ENCODE results near the gene DNAAF8.

The DNAAF8 gene

GRCh38 chr16:4700380-4700996, 33.8 kb upstream of the DNAAF8 start:
- TF ChIP-seq CTCF (conservative IDR thresholded peaks at IDR 0.05; ENCODE audit: low read depth, low read length): no peak
- Histone ChIP-seq H3K9ac (no peak overlapping the region), H3K4me2 (no peak overlapping the region), H3K27me3 (ENCODE audit: insufficient read depth, low read depth) (no peaks in the 10 kb centered on the region), H3K36me3 (ENCODE audit: insufficient read depth) (peaks cover 4% of the 10 kb centered on the region; the same call in 1 of the 2 replicates), H2AFZ (ENCODE audit: low read depth) (no peak overlapping the region), H3K79me2 (ENCODE audit: insufficient read depth, low read depth) (no peaks in the 10 kb centered on the region), H3K4me1 (ENCODE audit: low read depth, poor library complexity, severe bottlenecking) (no peaks in the 10 kb centered on the region), H3K27ac (no peak overlapping the region), H4K20me1 (ENCODE audit: insufficient read depth) (no peaks in the 10 kb centered on the region), H3K4me3 (IDR thresholded peaks at IDR 0.05; ENCODE audit: insufficient read depth, low read depth, low read length) (no peak overlapping the region)

GRCh38 chr16:4700997-4701743, 33.2 kb upstream of the DNAAF8 start:
- Histone ChIP-seq H3K4me2 (no peak overlapping the region), H3K79me2 (ENCODE audit: insufficient read depth, low read depth) (no peaks in the 10 kb centered on the region), H3K27ac (no peak overlapping the region), H3K9ac (no peak overlapping the region), H3K4me3 (IDR thresholded peaks at IDR 0.05; ENCODE audit: insufficient read depth, low read depth, low read length) (no peak overlapping the region), H2AFZ (ENCODE audit: low read depth) (no peak overlapping the region), H4K20me1 (ENCODE audit: insufficient read depth) (no peaks in the 10 kb centered on the region), H3K36me3 (ENCODE audit: insufficient read depth) (peaks cover 2% of the 10 kb centered on the region; the same call in 1 of the 2 replicates), H3K4me1 (ENCODE audit: low read depth, poor library complexity, severe bottlenecking) (no peaks in the 10 kb centered on the region), H3K27me3 (ENCODE audit: insufficient read depth, low read depth) (no peaks in the 10 kb centered on the region)
- no peak for TF ChIP-seq CTCF (conservative IDR thresholded peaks at IDR 0.05; ENCODE audit: low read depth, low read length)

- H3K27me3 ChIP-seq (ENCODE audit: insufficient read depth, low read depth): no peaks in the 10 kb centered on the region
- no peak overlapping the region for H3K27ac ChIP-seq
Observed at GRCh38 chr16:4701791-4702465, 32.4 kb upstream of the DNAAF8 start.

GRCh38 chr16:4702466-4702808, 31.9 kb upstream of the DNAAF8 start:
- Histone ChIP-seq H3K9ac (no peak overlapping the region), H3K27me3 (ENCODE audit: insufficient read depth, low read depth) (no peaks in the 10 kb centered on the region), H3K36me3 (ENCODE audit: insufficient read depth) (no peaks in the 10 kb centered on the region; the same call in 1 of the 2 replicates), H3K27ac (no peak overlapping the region), H4K20me1 (ENCODE audit: insufficient read depth) (no peaks in the 10 kb centered on the region), H3K4me2 (no peak overlapping the region), H3K4me1 (ENCODE audit: low read depth, poor library complexity, severe bottlenecking) (no peaks in the 10 kb centered on the region), H2AFZ (ENCODE audit: low read depth) (no peak overlapping the region), H3K79me2 (ENCODE audit: insufficient read depth, low read depth) (no peaks in the 10 kb centered on the region), H3K4me3 (IDR thresholded peaks at IDR 0.05; ENCODE audit: insufficient read depth, low read depth, low read length) (no peak overlapping the region)
- TF ChIP-seq CTCF (conservative IDR thresholded peaks at IDR 0.05; ENCODE audit: low read depth, low read length): no peak

More at GRCh38 chr16:4701791-4702465, 32.4 kb upstream of the DNAAF8 start:
- Histone ChIP-seq H4K20me1 (ENCODE audit: insufficient read depth) (no peaks in the 10 kb centered on the region), H3K4me3 (IDR thresholded peaks at IDR 0.05; ENCODE audit: insufficient read depth, low read depth, low read length) (no peak overlapping the region), H3K79me2 (ENCODE audit: insufficient read depth, low read depth) (no peaks in the 10 kb centered on the region), H3K4me1 (ENCODE audit: low read depth, poor library complexity, severe bottlenecking) (no peaks in the 10 kb centered on the region), H3K9ac (no peak overlapping the region), H2AFZ (ENCODE audit: low read depth) (no peak overlapping the region), H3K36me3 (ENCODE audit: insufficient read depth) (no peaks in the 10 kb centered on the region), H3K4me2 (no peak overlapping the region)
- TF ChIP-seq CTCF (conservative IDR thresholded peaks at IDR 0.05; ENCODE audit: low read depth, low read length): no peak
